GM19025 (cell line): ENCODE measurements around the gene MLX.
"Not testable (repeated sequence)": the region's sequence is repeated elsewhere in the genome, so short reads cannot be mapped to it uniquely, and the experiment has no call there.

Source experiments
- ATAC-seq: cut with Tn5 transposase; IDR thresholded peaks from one replicate; pipeline ENCODE4 v1.9.1; 2021; ENCODE audit warnings: mild to moderate bottlenecking, low read depth, moderate library complexity; ENCODE audit not compliant: unreplicated experiment

MLX gene

DNA sequence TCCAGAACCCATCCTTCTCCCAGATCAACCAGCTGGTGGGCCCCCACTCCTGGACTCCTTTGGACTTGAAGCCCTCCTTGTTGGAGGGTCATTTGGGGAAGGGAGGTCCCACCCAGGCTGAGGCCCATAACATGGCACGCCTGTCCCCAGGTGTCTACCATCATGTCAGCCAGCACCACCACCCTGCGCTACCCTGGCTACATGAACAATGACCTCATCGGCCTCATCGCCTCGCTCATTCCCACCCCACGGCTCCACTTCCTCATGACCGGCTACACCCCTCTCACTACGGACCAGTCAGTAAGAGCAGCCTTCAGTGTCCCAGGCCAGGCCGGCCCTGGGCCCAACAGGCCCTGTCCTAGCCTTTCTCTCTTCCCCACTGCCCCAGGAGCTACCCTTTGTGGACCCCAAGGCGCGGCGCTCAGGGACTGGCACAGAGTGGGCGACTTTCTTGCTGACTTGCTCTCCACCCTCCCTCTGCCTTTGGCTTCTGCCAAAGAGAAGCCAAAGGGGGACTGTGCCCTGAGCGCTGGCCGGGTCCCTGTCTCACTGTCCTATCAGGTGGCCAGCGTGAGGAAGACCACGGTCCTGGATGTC, 46.9 kb downstream of the MLX start:
- ATAC-seq, result no peak

- no peak for ATAC-seq
Observed at GRCh38 chr17:42617956-42618431, 51.1 kb downstream of the MLX start.

- peak; percentile 70 for ATAC-seq
Observed at GRCh38 chr17:42618442-42619150, 51.7 kb downstream of the MLX start.

GRCh38 chr17:42621987-42622386, 55.1 kb downstream of the MLX start:
- ATAC-seq, result not testable (repeated sequence)
